BLaER1 (cell line): ENCODE results near the gene ZNF281.
A peak's percentile ranks its signal among the peaks of the same experiment; 100 is the strongest.
"Not testable (repeated sequence)": the region's sequence is repeated elsewhere in the genome, so short reads cannot be mapped to it uniquely, and the experiment has no call there.

ENCODE experiments used
- H3K27ac ChIP-seq: shearing (Covaris generic); formaldehyde crosslinking; 2 replicates; pipeline ENCODE4 v1.8.1; 2022
- H3K27me3 ChIP-seq: shearing (Covaris generic); formaldehyde crosslinking; 2 replicates; pipeline ENCODE4 v1.8.1; 2022
- H3K36me3 ChIP-seq: shearing (Covaris generic); formaldehyde crosslinking; 2 replicates; pipeline ENCODE4 v1.8.1; 2022
- H3K4me1 ChIP-seq: shearing (Covaris generic); formaldehyde crosslinking; 2 replicates; pipeline ENCODE4 v1.8.1; 2022
- H3K4me2 ChIP-seq: shearing (Covaris generic); formaldehyde crosslinking; 2 replicates; pipeline ENCODE4 v1.8.1; 2022
- H3K4me3 ChIP-seq: shearing (Covaris generic); formaldehyde crosslinking; 2 replicates; pipeline ENCODE4 v1.8.1; 2022
- H3K9ac ChIP-seq: shearing (Covaris generic); formaldehyde crosslinking; 2 replicates; pipeline ENCODE4 v1.8.1; 2022
- H3K9me3 ChIP-seq: shearing (Covaris generic); formaldehyde crosslinking; 2 replicates; pipeline ENCODE4 v1.8.1; 2022
- H4K20me1 ChIP-seq: shearing (Covaris generic); formaldehyde crosslinking; 2 replicates; pipeline ENCODE4 v1.8.1; 2022
- Cebpa-rat ChIP-seq: shearing (Covaris generic); IDR thresholded peaks from 2 replicates; pipeline ENCODE4 v1.8.1; 2022

The ZNF281 gene

DNA sequence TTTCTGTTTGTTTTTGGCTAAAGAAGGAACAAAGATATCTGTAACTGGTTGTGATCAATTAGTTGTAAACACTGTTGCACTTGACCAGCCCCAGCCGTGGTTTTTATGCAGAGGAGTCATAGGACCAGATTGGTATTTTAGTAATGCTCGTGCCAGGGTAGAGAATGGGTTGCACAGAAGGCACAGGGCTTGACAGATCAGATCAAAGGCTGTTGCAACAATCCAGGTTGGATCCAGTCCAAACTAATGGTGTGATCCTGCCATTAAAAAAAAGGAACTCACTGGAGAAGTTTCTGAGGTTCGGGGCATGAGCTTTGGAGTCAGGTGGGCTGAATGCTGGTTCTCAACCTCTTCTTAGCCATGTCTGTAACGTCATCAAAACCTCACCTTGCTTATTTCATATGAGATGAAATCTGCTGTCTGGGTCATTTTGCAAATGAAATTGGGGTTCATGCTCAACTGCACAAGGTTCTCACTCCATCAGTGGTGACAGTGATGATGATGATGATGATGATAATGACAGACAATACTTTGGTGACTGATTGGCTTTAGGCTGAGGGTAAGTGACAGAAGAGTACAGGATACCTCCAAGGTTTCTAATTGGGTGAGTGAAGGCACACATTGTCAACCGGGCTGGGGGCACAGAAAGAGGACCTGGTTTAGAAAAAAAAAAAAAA, 43.1 kb downstream of the ZNF281 start:
- TF ChIP-seq Cebpa-rat: no peak
- H3K4me1 ChIP-seq: peaks cover 20% of the 10 kb centered on the region
- H3K4me2 ChIP-seq: no peak overlapping the region

DNA sequence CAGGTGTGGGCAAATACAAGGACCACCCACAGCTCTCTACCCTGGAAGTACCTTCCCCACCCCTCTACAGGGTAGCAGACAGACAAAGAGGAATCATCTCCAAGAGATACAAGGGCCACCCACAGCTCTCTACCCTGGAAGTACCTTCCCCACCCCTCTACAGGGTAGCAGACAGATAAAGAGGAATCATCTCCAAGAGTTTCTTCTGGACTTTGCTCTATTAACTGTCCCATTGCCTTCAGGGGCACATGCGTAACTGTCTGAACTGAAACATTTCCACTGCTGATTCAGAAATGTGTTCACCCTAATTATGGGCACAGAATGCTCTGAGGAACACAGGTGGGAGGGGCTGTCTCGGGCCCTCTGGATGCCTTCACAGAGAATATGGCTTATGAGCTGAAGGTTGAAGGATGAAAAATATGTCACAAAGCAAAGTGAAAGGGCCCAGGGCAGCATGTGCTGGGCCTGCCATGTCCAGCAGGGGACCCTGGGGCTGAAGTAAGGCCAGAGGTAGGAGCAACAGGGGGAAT, 43.9 kb downstream of the ZNF281 start:
- Histone ChIP-seq H4K20me1 (no peaks in the 10 kb centered on the region), H3K9ac (no peak overlapping the region), H3K36me3 (no peaks in the 10 kb centered on the region), H3K9me3 (no peaks in the 10 kb centered on the region), H3K27ac (no peak overlapping the region), H3K4me3 (no peak overlapping the region), H3K4me1 (peaks cover 20% of the 10 kb centered on the region), H3K27me3 (no peaks in the 10 kb centered on the region), H3K4me2 (no peak overlapping the region)
- no peak for TF ChIP-seq Cebpa-rat

More for the DNA sequence above, 43.1 kb downstream of the ZNF281 start:
- no peaks in the 10 kb centered on the region for H4K20me1 ChIP-seq
- H3K9me3 ChIP-seq: no peaks in the 10 kb centered on the region
- no peaks in the 10 kb centered on the region for H3K36me3 ChIP-seq
- no peak overlapping the region for H3K27ac ChIP-seq
- no peaks in the 10 kb centered on the region for H3K27me3 ChIP-seq
- no peak overlapping the region for H3K4me3 ChIP-seq
- no peak overlapping the region for H3K9ac ChIP-seq

DNA sequence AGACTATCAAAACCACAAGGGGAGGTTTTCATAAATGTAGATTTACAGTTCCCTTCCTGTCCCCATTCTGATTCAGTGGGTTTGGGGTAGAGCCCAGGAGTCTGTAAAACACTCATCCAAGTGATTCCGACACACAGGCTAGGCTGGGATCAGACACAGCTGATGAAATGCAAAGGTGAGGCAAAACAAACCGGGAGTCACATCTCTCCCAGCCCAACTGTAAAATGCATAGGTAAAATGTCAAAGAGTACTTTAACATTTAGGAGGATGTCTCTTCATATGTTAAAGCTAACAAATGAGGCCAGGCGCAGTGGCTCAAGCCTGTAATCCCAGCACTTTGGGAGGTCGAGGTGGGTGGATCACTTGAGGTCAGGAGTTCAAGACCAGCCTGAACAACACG, 45.0 kb downstream of the ZNF281 start:
- Histone ChIP-seq H3K36me3 (no peaks in the 10 kb centered on the region), H3K27ac (no peak overlapping the region), H3K9ac (no peak overlapping the region), H3K9me3 (no peaks in the 10 kb centered on the region), H3K4me3 (no peak overlapping the region), H3K4me1 (peaks cover 20% of the 10 kb centered on the region), H3K4me2 (no peak overlapping the region), H3K27me3 (no peaks in the 10 kb centered on the region), H4K20me1 (no peaks in the 10 kb centered on the region)
- TF ChIP-seq Cebpa-rat: no peak

DNA sequence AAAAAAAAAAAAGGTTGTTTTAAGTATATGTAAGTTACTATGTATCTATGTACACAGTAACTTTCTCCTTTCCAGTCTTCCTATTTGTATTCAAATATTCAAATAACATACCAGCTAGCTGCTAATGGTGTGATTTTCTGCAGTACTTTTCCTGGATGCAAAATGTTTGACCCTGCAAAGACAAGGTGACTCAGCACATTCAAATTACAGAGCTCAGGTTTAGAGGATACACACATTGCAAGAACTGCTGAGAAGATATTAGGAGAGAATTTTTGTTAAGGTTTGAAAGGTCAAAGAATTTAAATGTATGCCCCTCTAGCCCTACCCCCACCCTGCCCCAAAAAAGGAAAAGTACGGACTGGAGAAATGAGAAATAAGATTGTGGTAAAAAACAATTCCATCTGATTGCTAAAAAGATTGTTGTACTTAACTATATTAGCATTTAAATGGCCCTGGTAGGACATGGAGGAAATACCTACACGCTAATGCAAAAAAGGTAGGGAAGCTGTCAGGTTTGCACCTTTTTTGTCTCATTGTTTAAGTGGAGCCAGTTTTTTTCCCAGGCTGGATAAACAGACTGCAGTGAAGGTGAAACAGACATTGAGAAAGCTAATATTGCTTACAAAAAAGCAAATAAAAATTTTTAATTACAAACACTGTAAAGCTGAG, 45.6 kb downstream of the ZNF281 start:
- H3K9me3 ChIP-seq: no peaks in the 10 kb centered on the region
- no peak overlapping the region for H3K27ac ChIP-seq
- no peak for TF ChIP-seq Cebpa-rat
- no peak overlapping the region for H3K9ac ChIP-seq
- H3K4me2 ChIP-seq: no peak overlapping the region
- peaks cover 20% of the 10 kb centered on the region for H3K4me1 ChIP-seq
- no peaks in the 10 kb centered on the region for H3K36me3 ChIP-seq
- no peak overlapping the region for H3K4me3 ChIP-seq
- no peaks in the 10 kb centered on the region for H4K20me1 ChIP-seq
- no peaks in the 10 kb centered on the region for H3K27me3 ChIP-seq

DNA sequence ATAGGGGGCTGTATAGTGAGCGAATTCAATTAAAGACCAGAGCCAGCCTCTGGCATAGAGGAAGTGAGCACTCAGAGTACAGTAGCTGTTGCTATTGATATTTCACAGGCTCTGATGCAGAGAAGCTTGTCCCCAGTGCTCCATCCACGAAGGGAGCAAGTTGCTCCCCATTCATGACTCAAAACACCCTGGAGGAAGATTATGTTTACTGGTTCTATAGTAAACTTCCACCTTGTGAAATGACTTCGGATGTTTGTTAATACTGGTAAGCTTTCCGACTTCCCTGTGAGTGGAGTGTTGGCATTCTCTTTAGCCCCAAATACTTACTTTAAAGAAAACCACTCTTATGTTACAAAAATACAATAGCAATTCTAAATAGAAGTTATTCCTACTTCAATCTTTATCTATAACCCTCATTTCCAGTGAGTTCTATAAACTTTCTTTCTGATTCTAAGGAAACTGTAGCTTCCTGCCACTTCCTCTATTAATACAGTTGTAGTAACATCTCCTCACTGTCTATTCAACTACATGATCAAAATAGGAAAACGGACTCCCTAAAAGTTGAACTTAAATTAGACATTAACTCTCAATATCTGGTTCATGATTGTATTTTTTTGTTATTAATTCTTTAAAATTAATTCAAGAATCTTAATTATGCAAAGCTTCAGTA, 46.4 kb downstream of the ZNF281 start:
- H3K27ac ChIP-seq: no peak overlapping the region
- no peaks in the 10 kb centered on the region for H3K36me3 ChIP-seq
- H3K27me3 ChIP-seq: no peaks in the 10 kb centered on the region
- no peak overlapping the region for H3K4me3 ChIP-seq
- H3K4me1 ChIP-seq: peaks cover 17% of the 10 kb centered on the region
- peak overlapping the region; percentile 19; the same call in 1 of the 2 replicates for H3K4me2 ChIP-seq
- H3K9ac ChIP-seq: no peak overlapping the region
- H4K20me1 ChIP-seq: no peaks in the 10 kb centered on the region
- no peaks in the 10 kb centered on the region for H3K9me3 ChIP-seq
- no peak for TF ChIP-seq Cebpa-rat

DNA sequence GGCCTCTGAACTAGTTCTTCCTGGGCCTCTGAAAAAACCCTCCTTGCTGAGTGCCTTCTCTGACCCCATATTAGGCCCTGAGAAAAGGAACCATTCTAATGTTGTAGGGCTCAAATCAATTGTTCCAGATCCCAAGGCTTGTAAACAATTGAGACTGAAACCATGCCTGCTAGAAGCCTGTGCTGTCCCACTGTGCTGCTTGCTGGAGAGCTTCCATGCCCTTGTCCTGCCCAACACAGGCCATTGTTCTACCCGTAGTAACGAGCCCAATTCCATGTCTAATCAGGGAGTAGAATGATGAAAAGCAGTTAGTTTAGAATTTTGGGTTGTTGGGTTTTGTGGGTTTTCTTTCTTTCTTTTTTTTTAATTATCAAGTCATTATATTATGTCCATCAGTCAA, 47.4 kb downstream of the ZNF281 start:
- H4K20me1 ChIP-seq: no peaks in the 10 kb centered on the region
- H3K4me3 ChIP-seq: no peak overlapping the region
- H3K9me3 ChIP-seq: no peaks in the 10 kb centered on the region
- H3K4me2 ChIP-seq: no peak overlapping the region
- H3K9ac ChIP-seq: no peak overlapping the region
- no peaks in the 10 kb centered on the region for H3K27me3 ChIP-seq
- no peaks in the 10 kb centered on the region for H3K36me3 ChIP-seq
- peaks cover 10% of the 10 kb centered on the region; the same call in 1 of the 2 replicates for H3K4me1 ChIP-seq
- TF ChIP-seq Cebpa-rat: no peak
- H3K27ac ChIP-seq: no peak overlapping the region

DNA sequence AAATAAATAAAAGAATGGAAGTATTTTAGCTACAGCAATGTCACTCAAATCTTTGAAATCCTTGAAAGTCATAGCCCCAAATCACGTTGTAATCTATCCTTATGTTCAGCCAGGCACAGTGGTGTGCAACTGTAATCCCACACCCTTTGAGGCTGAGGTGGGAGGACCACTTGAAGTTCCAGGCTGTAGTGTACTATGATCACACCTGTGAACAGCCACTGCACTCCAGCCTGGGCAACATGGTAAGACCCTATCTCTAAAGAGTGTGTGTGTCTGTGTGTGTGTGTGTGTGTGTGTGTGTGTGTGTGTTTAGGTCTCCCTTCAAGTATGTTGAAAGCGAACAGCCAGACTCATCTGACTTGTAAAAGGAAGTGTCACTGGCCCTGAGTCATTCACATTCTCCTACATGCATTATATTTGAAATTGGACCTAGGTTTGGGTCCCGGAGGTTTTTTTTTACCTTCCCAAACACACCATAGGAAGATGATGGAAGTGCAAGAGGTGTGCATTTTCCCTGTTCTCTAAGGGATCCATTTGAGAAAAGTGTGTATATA, 50.1 kb downstream of the ZNF281 start:
- Histone ChIP-seq H4K20me1 (no peaks in the 10 kb centered on the region), H3K9me3 (no peaks in the 10 kb centered on the region), H3K27ac (no peak overlapping the region), H3K4me2 (no peak overlapping the region), H3K27me3 (no peaks in the 10 kb centered on the region), H3K4me3 (no peak overlapping the region), H3K4me1 (peaks cover 10% of the 10 kb centered on the region; the same call in 1 of the 2 replicates), H3K36me3 (no peaks in the 10 kb centered on the region), H3K9ac (no peak overlapping the region)
- TF ChIP-seq Cebpa-rat: no peak

DNA sequence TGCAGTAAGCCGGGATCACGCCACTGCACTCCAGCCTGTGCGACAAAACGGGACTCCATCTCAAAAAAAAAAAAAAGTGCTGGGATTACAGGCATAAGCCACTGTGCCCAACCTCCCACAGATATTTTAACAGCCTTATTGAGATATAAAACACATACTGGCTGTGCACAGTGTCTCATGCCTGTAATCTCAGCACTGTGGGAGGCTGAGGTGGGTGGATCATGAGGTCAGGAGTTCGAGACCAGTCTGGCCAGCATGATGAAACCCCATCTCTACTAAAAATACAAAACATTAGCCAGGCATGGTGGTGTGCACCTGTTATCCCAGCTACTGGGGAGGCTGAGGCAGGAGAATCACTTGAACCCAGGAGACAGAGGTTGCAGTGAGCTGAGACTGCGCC, 51.9 kb downstream of the ZNF281 start:
- not testable (repeated sequence) for H3K4me1 ChIP-seq, H3K36me3 ChIP-seq, H3K27ac ChIP-seq, H3K9ac ChIP-seq, H3K9me3 ChIP-seq, H3K4me3 ChIP-seq, H3K4me2 ChIP-seq, H4K20me1 ChIP-seq, H3K27me3 ChIP-seq

DNA sequence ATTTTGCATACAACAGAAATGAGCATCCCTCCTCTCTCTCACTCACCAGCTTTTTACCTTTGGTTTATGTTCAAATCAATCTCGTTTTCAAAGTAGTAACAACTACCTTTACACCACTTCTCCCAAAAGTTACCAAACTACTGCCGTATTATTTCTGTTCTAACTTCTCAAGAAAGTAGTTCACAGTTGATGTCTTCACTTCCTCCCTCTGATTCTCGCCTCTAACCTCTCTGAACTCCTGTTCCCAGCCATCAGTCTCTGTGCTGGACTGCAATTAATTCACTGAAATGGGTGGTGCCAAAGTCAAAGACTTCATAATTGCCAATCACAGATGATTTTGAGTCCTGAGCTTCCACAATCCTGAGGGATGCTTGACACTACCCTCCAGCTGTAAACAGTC, 54.0 kb downstream of the ZNF281 start:
- Histone ChIP-seq H3K4me3 (no peak overlapping the region), H3K9me3 (no peaks in the 10 kb centered on the region), H4K20me1 (no peaks in the 10 kb centered on the region), H3K27ac (no peak overlapping the region), H3K9ac (no peak overlapping the region), H3K4me2 (no peak overlapping the region), H3K4me1 (peaks cover 20% of the 10 kb centered on the region), H3K36me3 (no peaks in the 10 kb centered on the region), H3K27me3 (no peaks in the 10 kb centered on the region)
- no peak for TF ChIP-seq Cebpa-rat
